Spinal cord (tissue), 10 donors: Measurements from ENCODE around the gene RBM10. TPM values are rescaled to one million over a fixed set of nuclear protein-coding genes. Genes with fewer than 3 reads are reported as not detected.
A peak's percentile ranks its signal among the peaks of the same experiment; 100 is the strongest.

Experiments used
- DNase-seq, 6 donors: peaks; one replicate each; pipeline versions ENCODE4 v3.0.0 to v3.0.0-alpha.2; 2013 to 2015; ENCODE audit warnings: low spot score in 6 of 6, low read depth in 4 of 6
- H3K27ac ChIP-seq: one replicate; pipeline ENCODE4 v1.5.1; 2013; ENCODE audit warnings: low read depth, low read length, control low read depth
- H3K27me3 ChIP-seq: one replicate; pipeline ENCODE4 v1.6.1; 2013; ENCODE audit warnings: low read length; ENCODE audit not compliant: control insufficient read depth, insufficient read depth
- H3K36me3 ChIP-seq: one replicate; pipeline ENCODE4 v1.6.1; 2013; ENCODE audit warnings: low read length; ENCODE audit not compliant: control insufficient read depth, insufficient read depth
- H3K4me1 ChIP-seq: one replicate; pipeline ENCODE4 v1.6.1; 2013; ENCODE audit warnings: low read length; ENCODE audit not compliant: control insufficient read depth, insufficient read depth
- H3K4me3 ChIP-seq: one replicate; pipeline ENCODE4 v1.5.1; 2013; ENCODE audit warnings: low read depth, low read length, control low read depth
- H3K9me3 ChIP-seq: one replicate; pipeline ENCODE4 v1.6.1; 2013; ENCODE audit warnings: low read length; ENCODE audit not compliant: control insufficient read depth, insufficient read depth
- WGBS: methylation state at CpG from one replicate; pipeline ENCODE4 v1.1.5; 2013; ENCODE audit warnings: missing lambda C conversion rate; ENCODE audit not compliant: insufficient coverage; 5-methylcytosine and 5-hydroxymethylcytosine counted together
- polyA plus RNA-seq, 2 donors: library from polyadenylated mRNA; unstranded; fragments of 120-200 nt; gene quantifications; one replicate each; pipeline ENCODE4 v1.2.1, GENCODE V29; 2013; ENCODE audit not compliant: insufficient read length in 2 of 2
- total RNA-seq, 2 donors: library from RNA; depleted of rRNA in 1 of 2; stranded (reverse); fragments of 120-200 nt in 1 of 2; fragments of >200 nt in 1 of 2; gene quantifications; one replicate each; pipeline versions ENCODE4 v1.2.3 to v1.2.4, GENCODE V29; 2013 to 2014
- donor health status: healthy.

Gene RBM10
- total and polyA plus RNA-seq, 4 donors = 24.3 to 63.7 (median 49.5) TPM

DNA sequence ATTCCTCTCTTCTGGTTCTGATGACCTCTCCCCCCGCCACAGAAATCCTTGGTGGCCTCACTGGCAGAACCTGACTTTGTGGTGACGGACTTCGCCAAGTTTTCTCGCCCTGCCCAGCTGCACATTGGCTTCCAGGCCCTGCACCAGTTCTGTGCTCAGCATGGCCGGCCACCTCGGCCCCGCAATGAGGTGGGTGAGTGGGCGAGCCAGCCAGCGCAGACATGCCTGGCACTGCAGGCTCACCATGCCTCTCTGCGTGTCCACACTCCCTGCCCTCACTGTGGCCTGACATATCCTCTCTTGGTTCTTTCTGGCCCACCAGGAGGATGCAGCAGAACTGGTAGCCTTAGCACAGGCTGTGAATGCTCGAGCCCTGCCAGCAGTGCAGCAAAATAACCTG lies 57.3 kb downstream of the RBM10 start:
- Histone ChIP-seq H3K4me3 (no peak overlapping the region), H3K36me3 (peaks cover 90% of the 10 kb centered on the region), H3K27ac (no peak overlapping the region), H3K4me1 (peaks cover 10% of the 10 kb centered on the region), H3K27me3 (peaks cover 2% of the 10 kb centered on the region), H3K9me3 (no peaks in the 10 kb centered on the region)
- 100% methylated on average over 11 of the region's 11 CpGs for WGBS
- DNase-seq = no peak

DNA sequence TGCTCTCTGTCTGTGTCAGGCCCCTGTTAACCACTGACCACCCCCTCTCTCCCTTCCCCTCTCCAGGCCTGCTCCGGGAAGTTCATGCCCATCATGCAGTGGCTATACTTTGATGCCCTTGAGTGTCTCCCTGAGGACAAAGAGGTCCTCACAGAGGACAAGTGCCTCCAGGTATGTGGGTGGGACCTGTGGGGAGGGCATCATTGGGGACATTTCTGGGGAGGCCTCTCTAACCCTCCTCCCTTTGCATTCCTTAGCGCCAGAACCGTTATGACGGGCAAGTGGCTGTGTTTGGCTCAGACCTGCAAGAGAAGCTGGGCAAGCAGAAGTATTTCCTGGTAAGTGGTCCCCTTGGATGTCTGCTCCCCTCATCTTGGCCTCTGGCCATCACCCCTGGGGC lies 57.9 kb downstream of the RBM10 start:
- H3K4me1 ChIP-seq = peaks cover 7% of the 10 kb centered on the region
- no peaks in the 10 kb centered on the region for H3K9me3 ChIP-seq
- H3K27ac ChIP-seq = no peak overlapping the region
- H3K27me3 ChIP-seq = peaks cover 2% of the 10 kb centered on the region
- H3K36me3 ChIP-seq = peaks cover 86% of the 10 kb centered on the region
- DNase-seq = no peak
- no peak overlapping the region for H3K4me3 ChIP-seq
- 60% methylated on average over 3 of the region's 4 CpGs for WGBS

DNA sequence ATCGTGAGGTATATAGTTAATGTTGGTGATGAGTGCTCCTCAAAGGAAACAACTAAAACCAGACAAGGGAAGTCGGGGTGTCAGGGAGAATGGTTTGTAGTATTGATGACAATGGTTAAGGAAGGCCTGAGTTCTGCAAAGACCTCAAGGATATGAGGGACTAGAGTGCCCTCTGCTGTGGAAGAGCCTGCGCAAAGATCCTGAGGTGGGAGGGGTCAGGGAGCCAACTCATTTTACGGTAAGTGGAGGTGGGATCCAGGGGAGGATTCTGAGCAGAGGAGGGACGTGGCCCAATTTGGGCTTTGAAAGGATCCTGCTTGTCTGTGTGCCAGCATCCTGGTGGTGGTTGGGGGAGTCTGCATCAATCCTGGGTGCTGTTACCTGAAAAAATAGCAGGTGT lies 59.9 kb downstream of the RBM10 start:
- 82% methylated on average over 5 of the region's 5 CpGs for WGBS
- peak in 1 of 6 donors; percentile 10 for DNase-seq
- peaks cover 7% of the 10 kb centered on the region for H3K4me1 ChIP-seq
- no peak overlapping the region for H3K27ac ChIP-seq
- no peak overlapping the region for H3K4me3 ChIP-seq
- peaks cover 2% of the 10 kb centered on the region for H3K27me3 ChIP-seq
- H3K9me3 ChIP-seq = no peaks in the 10 kb centered on the region
- H3K36me3 ChIP-seq = peaks cover 89% of the 10 kb centered on the region

DNA sequence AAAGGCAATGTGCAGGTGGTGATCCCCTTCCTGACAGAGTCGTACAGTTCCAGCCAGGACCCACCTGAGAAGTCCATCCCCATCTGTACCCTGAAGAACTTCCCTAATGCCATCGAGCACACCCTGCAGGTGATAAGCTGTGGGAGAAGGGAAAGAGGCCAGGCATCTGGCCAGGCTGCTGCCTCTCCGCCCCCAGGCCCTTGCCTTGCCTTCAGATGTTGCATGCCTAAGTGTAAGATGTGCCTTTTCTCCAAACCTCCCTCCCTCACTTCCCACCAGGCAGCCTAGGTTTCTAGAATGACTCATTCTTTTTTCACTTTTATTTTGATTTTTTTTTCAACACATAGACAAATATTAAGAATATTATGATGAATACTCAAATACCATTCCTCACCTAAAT lies 61.3 kb downstream of the RBM10 start:
- peaks cover 7% of the 10 kb centered on the region for H3K4me1 ChIP-seq
- no peak for DNase-seq
- peaks cover 89% of the 10 kb centered on the region for H3K36me3 ChIP-seq
- H3K27ac ChIP-seq = no peak overlapping the region
- H3K9me3 ChIP-seq = no peaks in the 10 kb centered on the region
- no peak overlapping the region for H3K4me3 ChIP-seq
- WGBS = no CpG with 5 or more reads among the region's 3 CpGs
- H3K27me3 ChIP-seq = peaks cover 2% of the 10 kb centered on the region

DNA sequence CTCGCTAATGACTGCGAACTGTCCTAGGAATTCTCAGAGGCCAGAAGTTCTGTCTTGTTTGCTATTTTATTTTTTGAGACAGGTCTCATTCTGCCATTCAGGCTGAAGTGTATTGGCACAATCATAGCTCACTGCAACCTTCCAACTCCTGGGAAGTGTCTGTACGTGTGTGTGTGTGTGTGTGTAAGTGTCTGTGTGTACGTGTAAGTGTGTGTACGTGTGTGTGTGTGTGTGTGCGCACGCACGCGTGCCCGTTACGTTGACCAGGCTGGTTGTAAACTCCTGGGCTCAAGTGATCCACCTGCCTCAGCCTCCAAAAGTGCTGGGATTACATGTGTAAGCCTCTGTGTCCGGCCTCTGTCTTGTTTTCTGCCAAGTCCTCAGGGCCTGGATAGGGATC lies 63.1 kb downstream of the RBM10 start:
- H3K9me3 ChIP-seq = no peaks in the 10 kb centered on the region
- DNase-seq = no peak
- WGBS = 92% methylated on average over 9 of the region's 12 CpGs
- peaks cover 2% of the 10 kb centered on the region for H3K27me3 ChIP-seq
- no peak overlapping the region for H3K27ac ChIP-seq
- H3K4me1 ChIP-seq = peaks cover 7% of the 10 kb centered on the region
- peaks cover 89% of the 10 kb centered on the region for H3K36me3 ChIP-seq
- H3K4me3 ChIP-seq = no peak overlapping the region

DNA sequence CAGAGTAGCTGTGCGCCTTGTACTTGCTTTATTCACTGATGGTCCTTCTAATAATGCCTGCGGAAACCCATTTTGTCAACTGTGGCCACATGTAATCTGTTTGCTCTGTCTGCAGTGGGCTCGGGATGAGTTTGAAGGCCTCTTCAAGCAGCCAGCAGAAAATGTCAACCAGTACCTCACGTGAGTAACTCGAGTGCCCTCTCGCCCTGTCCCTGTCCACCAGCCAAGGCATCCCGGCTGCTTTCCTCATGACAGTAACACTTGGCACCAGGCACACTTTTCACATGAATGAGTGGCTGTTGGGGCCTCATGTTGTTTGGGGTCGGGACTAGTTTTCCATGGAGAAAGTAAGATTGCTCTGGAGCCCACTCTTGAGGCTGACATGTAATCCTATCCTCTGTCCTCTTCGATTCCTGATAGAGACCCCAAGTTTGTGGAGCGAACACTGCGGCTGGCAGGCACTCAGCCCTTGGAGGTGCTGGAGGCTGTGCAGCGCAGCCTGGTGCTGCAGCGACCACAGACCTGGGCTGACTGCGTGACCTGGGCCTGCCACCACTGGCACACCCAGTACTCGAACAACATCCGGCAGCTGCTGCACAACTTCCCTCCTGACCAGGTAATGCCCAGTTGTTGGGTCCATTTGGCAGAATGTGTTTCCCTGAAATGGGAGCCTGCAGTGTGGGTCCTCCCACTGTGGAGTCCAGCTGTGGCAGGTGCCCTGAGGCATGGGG lies 64.7 kb downstream of the RBM10 start:
- no peak overlapping the region for H3K27ac ChIP-seq

DNA sequence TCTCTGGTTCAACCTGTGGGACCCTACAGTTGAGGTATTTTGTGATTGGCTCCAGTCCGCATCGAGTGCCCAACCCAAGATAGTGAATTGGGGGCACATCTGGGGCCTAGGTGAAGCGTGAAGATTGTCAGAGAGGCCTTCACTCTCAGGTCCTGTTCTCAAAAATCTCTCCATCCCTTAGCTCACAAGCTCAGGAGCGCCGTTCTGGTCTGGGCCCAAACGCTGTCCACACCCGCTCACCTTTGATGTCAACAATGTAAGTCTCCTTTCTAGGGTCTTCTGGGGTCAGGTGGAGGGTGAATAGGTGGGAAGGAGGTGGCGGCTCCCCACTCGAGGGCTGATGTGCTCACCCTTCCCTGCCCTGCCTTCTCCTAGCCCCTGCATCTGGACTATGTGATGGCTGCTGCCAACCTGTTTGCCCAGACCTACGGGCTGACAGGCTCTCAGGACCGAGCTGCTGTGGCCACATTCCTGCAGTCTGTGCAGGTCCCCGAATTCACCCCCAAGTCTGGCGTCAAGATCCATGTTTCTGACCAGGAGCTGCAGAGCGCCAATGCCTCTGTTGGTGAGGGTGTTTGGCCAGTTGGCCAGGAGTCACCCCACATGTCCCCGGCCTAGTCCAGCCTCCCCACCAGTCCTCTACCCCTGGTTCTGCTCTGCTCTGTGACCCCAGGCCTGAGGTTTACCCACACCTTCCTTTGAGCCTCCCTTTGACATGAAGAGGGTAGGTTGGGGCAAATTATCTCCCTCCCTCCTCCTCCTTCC lies 65.8 kb downstream of the RBM10 start:
- peaks cover 6% of the 10 kb centered on the region for H3K4me1 ChIP-seq
- H3K9me3 ChIP-seq = no peaks in the 10 kb centered on the region
- peaks cover 91% of the 10 kb centered on the region for H3K36me3 ChIP-seq
- no peak overlapping the region for H3K4me3 ChIP-seq
- DNase-seq = no peak
- no peaks in the 10 kb centered on the region for H3K27me3 ChIP-seq
- WGBS = 94% methylated on average over 6 of the region's 15 CpGs
- H3K27ac ChIP-seq = no peak overlapping the region

More for the DNA sequence above, 64.7 kb downstream of the RBM10 start:
- Histone ChIP-seq H3K4me1 (peaks cover 7% of the 10 kb centered on the region), H3K36me3 (peaks cover 90% of the 10 kb centered on the region), H3K27me3 (no peaks in the 10 kb centered on the region), H3K9me3 (no peaks in the 10 kb centered on the region), H3K4me3 (no peak overlapping the region)
- DNase-seq = no peak
- WGBS = 99% methylated on average over 12 of the region's 16 CpGs

DNA sequence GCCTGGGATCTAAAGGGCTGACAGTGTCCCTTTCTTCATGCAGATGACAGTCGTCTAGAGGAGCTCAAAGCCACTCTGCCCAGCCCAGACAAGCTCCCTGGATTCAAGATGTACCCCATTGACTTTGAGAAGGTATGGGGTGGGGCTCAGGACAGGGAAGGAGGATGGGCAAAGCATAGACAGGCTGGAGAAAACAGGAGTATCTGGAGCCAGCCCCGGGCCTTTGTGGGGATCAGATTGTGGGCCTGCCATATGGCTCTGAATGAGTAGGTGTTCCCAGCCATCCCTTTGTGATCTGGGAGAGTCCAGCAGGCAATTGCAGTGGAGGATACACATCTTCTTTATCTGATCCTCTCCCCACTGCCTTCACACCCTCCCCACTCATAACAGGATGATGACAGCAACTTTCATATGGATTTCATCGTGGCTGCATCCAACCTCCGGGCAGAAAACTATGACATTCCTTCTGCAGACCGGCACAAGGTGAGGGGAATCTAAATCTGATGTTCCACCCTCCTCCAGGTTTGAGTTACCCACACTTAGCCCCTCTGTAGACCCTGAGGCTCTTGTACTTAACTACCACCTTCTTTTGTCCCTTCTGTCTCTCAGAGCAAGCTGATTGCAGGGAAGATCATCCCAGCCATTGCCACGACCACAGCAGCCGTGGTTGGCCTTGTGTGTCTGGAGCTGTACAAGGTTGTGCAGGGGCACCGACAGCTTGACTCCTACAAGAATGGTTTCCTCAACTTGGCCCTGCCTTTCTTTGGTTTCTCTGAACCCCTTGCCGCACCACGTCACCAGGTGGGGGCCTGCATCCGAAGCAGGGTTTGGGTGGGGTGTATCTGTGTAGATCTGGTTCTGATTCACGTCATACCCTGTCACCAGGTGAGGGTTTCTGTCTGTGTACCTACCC lies 67.6 kb downstream of the RBM10 start:
- Histone ChIP-seq H3K9me3 (no peaks in the 10 kb centered on the region), H3K4me1 (peaks cover 8% of the 10 kb centered on the region), H3K27ac (no peak overlapping the region), H3K27me3 (no peaks in the 10 kb centered on the region), H3K4me3 (no peak overlapping the region), H3K36me3 (peaks cover 88% of the 10 kb centered on the region)
- no peak for DNase-seq
- WGBS = 90% methylated on average over 3 of the region's 12 CpGs

DNA sequence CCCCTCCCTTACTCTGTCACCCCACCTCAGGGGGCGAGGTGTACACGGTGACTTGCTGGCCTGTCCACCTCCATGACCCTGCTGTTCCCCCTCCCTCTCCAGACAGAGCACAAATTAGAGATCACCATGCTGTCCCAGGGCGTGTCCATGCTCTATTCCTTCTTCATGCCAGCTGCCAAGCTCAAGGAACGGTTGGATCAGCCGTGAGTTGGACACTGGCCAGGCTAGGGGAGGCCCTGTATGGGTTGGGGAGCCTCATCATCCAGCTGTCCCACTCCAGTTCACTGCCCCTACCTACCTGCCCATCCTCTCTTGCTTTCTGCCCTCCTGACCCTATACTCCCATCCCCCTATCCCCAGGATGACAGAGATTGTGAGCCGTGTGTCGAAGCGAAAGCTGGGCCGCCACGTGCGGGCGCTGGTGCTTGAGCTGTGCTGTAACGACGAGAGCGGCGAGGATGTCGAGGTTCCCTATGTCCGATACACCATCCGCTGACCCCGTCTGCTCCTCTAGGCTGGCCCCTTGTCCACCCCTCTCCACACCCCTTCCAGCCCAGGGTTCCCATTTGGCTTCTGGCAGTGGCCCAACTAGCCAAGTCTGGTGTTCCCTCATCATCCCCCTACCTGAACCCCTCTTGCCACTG lies 69.5 kb downstream of the RBM10 start:
- WGBS = 91% methylated on average over 18 of the region's 20 CpGs
- Histone ChIP-seq H3K36me3 (peaks cover 72% of the 10 kb centered on the region), H3K27ac (no peak overlapping the region), H3K9me3 (no peaks in the 10 kb centered on the region), H3K4me3 (no peak overlapping the region), H3K27me3 (no peaks in the 10 kb centered on the region), H3K4me1 (peaks cover 18% of the 10 kb centered on the region)
- DNase-seq = no peak
